Renal cortical epithelial cell (primary cell): ENCODE data around the gene C18orf32. TPM values are rescaled to one million over a fixed set of nuclear protein-coding genes. Genes with fewer than 3 reads are reported as not detected.

Source experiments
- total RNA-seq: library from RNA; depleted of rRNA; stranded (reverse); fragments of >200 nt; gene quantifications from 2 replicates; pipeline ENCODE4 v1.2.3, GENCODE V29; 2014

Gene C18orf32
- total RNA-seq, 1 donor from 2014 or later = 42.2 TPM

Other genes with a start within 250 kb of the C18orf32 start
- gene DYM, start 26.6 kb downstream of the C18orf32 start, total RNA-seq = 28.2 and 30.6 TPM in 2 replicates
- 1,479 and 2,124 TPM in 2 replicates for gene RPL17, start 5.2 kb upstream of the C18orf32 start, total RNA-seq
- gene LIPG, start 74.8 kb upstream of the C18orf32 start, total RNA-seq = 61.1 and 61.4 TPM in 2 replicates